SKM-1 (cell line): ENCODE results near the gene TFPI.
"Not testable (repeated sequence)": the region's sequence is repeated elsewhere in the genome, so short reads cannot be mapped to it uniquely, and the experiment has no call there.

Source experiments
- DNase-seq: peaks from one replicate; lab custom pipeline; 2025; ENCODE audit not compliant: unreplicated experiment; lab: John Stamatoyannopoulos, UW

The TFPI gene

DNA sequence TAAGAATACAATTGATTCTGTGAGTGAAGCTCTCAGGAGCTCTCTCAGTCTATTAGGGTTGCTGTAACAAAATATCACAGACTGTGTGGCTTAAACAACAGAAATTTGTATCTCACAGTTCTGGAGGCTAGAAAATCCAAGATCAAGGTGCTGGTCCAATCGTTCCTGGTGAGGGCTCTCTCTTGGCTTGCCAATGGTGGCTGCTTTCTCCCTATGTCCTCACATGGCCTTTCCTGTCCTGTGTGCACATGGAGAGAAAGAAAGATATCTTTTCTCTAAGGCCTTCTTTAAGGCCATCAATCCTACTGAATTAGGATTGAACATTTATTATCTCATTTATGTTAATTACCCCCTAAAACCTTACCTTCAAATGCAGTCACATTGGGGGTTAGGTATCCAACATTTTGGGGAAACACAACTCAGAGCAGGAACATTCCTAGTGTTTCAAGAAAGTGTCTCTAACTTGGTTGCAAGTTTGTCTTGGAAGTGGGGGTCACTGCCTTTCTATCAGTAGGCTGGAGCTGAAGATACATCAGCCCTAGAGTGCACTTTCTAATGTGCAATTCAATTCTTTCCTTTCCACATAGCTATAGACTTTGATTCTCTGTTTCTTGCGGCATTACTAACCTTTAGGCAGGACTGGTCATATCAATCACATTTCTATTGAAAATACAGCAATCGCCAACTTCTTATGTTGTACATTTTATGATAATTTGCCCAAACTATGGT, 24.8 kb downstream of the TFPI start:
- no peak for DNase-seq

DNA sequence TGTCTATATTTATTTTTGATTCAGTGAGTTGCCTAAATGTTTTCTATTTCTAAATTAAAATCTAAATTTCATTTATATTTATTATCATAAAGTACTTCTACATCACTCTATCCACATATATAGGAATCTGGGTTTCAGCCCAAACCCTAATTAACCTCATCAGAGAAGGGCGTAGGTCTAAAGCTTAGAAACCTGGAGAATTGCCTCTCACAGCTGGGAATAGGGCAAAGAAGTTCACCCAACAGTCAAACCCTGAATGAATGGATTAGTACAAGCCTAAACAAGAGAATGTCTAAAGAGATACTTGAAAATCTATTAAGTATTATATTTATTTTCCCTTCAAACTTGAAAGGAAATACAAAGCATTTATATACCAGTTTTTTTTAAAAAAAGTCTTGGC, 26.2 kb downstream of the TFPI start:
- no peak for DNase-seq

DNA sequence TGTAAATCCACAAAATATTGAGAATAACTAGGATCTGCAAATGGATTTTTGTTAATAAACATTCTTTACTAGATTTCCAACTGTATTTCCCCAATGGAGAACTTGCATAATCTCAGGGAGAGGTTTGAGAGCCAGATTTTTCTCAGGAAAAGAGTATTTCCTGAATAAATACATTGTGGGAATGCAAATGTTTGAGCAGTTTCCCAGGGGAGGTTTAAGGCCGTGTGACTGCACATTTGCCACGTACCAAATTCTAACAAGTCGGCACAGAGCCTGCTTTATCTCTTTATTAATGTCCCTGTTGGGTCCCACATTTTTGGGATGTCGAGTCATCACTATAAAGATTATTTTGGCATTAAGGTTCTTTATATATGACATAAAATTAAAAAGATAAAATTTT, 27.0 kb downstream of the TFPI start:
- no peak for DNase-seq

DNA sequence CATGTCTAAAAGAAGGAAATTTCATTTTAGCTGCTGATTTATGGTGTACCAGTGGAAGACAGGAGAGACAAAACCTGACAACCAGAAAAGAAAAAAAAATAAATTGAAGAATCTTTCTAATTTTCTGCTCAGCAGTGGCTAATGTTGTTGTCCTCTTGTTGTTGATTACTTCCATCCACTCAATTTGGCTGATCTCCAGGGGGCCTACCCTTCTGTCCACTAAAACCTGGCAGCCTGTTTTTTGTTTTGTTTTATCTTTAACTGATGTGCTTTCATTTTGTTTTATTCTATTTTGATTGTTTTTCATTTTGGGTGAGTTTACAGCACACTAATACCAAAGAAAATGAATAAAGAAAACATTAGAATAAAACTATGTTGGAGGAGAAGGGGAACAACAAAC, 27.4 kb downstream of the TFPI start:
- DNase-seq = no peak

DNA sequence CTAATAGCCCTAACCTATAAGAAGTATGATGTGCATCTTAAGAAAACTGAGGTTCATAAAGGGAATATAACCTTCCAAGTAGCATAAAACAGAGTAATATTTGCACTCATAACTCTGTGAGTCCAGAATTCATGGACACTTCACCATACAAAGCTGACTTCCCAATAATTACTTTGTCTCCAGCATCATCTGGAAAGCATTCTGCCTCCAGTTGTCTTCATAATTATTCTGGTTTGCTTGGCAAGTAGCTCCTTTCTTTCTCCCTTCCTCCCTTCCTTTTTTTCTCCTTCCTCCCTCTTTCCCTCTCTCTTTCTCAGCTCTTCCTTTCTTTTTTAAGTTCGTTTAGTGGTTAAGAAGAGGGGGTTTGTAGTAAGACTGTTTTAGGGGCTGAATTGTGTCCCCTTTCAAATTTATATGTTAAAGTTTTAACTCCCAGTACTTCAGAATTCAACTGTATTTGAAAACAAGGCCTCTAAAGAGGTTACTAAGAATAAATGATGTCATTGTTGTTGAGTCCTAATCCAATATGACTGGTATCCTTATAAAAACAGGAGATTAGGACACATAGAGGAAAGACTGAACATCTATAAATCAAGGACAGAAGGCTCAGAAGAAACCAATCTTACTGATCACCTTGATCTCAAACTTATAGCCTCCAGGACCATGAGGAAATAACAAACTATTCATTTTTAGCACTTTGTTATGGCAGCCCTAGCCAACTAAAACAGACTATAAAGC, 28.9 kb downstream of the TFPI start:
- no peak for DNase-seq

DNA sequence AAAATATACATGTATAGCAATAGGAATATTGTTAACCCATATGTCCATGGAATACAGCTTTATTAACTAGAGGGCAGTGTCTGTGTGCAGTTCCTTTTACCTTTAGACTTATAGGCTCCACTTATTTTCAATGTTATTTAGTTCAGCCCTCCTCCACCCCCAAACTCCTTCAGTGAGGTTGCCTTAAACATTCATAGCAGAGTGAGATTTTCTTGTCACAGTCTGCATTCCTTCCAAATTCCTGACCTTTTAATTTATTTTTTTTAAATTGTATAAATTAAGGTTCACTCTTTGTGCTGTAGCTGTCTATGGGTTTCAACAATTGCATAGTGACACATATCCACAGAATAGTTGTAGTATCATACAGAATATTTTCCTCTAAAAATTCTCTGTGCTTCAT, 30.9 kb downstream of the TFPI start:
- no peak for DNase-seq

DNA sequence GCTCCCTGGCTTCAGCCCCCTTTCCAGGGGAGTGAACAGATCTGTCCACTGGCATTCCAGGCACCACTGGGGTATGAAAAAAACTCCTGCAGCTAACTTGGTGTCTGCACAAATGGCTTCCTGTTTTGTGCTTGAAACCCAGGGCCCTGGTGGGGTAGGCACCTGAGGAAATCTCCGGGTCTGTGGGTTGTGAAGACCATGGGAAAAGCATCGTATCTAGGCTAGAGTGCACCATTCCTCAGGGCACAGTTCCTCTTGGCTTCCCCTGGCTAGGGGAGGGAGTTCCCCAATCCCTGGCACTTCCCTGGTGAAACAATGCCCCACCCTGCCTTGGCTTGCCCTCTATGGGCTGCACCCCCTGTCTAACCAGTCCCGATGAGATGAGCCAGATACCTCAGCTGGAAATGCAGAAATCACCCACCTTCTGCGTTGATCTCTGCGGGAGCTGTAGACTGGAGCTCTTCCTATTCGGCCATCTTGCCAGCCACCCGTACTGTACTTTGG, 34.1 kb downstream of the TFPI start:
- no peak for DNase-seq

DNA sequence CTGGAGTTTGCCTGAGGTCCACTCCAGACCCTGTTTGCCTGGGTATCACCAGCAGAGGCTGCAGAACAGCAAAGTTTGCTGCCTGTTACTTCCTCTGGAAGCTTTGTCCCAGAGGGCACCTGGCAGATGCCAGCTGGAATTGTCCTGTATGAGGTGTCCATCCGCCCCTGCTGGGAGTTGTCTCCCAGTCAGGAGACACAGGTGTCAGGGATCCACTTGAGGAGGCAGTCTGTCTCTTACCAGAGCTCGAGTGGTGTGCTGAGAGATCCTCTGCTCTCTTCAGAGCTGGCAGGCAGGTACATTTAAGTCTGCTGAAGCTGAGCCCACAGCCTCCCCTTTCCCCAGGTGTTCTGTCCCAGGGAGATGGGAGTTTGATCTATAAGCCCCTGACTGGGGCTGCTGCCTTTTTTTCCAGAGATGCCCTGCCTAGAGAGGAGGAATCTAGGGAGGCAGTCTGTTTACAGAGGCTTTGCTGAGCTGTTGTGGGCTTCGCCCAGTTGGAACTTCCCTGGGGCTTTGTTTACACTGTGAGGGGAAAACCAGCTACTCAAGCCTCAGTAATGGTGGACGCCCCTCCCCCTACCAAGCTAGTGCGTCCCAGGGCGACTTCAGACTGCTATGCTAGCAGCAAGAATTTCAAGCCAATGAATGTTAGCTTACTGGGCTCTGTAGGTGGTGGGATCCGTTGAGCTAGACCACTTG, 34.7 kb downstream of the TFPI start:
- no peak for DNase-seq

DNA sequence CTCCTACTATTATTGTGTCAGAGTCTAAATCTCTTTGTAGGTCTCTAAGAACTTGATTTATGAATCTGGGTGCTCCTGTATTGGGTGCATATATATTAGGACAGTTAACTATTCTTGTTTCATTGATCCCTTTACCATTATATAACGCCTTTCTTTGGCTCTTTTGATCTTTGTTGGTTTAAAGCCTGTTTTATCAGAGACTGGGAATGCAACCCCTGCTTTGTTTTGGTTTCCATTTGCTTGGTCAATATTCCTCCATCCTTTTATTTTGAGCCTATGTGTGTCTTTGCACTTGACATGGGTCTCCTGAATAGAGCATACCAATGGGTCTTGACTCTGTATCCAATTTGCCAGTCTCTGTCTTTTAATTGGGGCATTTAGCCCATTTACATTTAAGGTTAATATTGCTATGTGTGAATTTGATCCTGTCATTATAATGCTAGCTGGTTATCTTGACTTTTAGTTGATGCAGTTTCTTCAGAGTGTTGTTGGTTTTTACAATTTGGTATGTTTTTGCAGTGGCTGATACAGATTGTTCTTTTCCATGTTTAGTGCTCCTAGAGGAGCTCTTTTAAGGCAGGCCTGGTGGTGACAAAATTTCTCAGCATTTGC, 36.4 kb downstream of the TFPI start:
- DNase-seq = not testable (repeated sequence)

DNA sequence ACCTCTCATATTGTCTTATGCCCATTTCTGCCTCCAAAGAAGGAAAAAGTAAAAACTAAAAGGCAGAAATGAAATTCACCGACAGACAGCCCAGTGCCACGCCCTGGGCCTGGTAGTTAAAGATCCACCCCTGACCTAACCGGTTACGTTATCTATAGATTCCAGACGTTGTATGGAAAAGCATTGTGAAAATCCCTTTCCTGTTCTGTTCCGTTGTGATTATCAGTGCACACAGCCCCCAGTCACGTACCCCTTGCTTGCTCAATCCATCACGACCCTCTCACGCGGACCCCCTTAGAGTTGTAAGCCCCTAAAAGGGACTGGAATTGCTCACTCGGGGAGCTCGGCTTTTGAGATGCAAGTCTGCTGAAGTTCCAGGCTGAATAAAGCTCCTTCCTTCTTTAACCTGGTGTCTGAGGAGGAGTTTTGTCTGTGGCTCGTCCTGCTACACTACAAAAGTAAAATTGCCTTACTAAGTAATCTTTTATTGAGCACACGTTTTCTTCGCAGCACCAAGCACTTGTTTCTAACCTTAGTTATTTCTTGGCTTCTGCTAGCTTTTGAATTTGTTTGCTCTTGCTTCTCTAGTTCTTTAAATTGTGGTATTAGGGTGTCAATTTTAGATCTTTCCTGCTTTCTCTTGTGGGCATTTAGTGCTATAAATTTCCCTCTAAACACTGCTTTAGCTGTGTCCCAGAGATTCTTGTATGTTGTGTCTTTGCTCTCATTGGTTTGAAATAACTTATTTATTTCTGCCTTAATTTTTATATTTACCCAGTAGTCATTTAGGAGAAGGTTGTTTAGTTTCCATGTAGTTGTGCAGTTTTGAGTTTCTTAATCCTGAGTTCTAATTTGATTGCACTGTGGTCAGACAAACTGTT, 37.4 kb downstream of the TFPI start:
- DNase-seq = not testable (repeated sequence)

DNA sequence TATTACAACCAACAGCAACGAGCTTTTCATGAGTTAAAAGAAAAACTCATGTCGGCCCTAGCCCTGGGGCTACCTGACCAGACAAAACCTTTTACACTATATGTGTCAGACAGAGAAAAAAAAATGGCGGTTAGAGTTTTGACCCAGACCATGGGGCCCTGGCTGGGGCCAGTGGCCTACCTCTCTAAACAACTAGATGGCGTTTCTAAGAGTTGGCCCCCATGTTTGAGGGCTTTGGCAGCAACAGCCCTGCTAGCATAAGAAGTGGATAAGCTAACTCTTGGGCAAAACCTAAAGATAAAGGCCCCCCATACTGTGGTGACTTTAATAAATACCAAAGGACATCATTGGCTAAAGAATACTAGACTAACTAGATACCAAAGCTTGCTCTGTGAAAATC, 39.3 kb downstream of the TFPI start:
- DNase-seq = no peak

DNA sequence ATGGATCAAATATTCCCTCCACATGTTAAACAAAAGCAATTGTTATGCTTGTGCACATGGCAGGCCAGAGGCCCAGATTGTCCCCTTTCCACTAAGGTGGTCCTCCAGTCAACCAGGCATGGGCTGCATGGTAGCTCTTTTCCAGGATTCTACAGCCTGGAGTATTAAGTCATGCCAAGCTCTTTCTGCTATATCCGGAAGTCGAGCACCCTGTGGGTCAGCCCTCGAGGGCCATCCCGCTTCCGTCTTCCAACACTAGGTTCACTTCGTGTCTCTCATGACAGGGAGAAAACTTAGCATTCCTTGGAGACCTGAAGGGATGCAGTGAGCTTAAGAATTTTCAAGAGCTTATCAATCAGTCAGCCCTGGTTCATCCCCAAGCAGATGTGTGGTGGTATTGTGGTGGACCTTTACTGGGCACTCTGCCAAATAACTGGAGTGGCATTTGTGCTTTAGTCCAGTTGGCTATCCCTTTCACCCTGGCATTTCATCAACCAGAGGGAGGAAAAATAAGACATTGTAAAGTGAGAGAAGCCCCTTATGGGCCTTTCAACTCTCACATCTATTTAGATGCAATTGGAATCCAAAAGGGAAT, 39.9 kb downstream of the TFPI start:
- DNase-seq = not testable (repeated sequence)

DNA sequence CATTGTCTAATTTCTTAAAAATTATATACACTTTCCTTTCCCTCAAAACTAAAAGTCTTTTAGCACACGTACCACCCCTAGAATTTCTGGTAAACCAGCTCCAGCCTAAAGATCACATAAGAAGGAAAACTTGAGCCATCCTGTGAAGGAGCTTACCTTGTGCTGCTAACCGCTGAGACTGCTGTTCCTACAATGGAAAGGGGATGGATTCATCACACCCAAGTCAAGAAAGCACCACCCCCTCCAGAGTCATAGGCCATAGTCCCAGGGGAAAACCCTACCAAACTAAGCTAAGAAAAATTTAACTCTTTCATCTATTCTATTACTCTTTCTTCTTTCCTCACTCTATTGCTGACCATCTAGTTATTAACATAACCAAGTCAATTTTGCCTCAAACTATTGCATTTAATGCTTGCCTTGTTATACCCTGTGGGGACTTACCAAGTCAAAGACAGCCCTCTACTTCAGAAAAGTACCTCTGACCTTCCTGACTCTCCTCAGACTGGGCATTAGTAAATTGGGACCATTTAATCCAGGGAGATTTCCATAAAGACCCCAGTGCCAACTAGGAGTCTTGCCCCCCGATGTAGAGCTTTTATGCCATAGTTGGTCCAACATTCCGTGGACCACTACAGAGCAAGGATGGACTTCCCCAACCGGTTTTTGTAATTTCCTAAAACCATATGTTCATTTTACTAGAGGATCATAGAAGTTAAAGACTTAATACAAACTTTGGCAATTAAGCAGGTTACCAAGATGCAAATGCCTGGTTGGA, 40.6 kb downstream of the TFPI start:
- DNase-seq = not testable (repeated sequence)

DNA sequence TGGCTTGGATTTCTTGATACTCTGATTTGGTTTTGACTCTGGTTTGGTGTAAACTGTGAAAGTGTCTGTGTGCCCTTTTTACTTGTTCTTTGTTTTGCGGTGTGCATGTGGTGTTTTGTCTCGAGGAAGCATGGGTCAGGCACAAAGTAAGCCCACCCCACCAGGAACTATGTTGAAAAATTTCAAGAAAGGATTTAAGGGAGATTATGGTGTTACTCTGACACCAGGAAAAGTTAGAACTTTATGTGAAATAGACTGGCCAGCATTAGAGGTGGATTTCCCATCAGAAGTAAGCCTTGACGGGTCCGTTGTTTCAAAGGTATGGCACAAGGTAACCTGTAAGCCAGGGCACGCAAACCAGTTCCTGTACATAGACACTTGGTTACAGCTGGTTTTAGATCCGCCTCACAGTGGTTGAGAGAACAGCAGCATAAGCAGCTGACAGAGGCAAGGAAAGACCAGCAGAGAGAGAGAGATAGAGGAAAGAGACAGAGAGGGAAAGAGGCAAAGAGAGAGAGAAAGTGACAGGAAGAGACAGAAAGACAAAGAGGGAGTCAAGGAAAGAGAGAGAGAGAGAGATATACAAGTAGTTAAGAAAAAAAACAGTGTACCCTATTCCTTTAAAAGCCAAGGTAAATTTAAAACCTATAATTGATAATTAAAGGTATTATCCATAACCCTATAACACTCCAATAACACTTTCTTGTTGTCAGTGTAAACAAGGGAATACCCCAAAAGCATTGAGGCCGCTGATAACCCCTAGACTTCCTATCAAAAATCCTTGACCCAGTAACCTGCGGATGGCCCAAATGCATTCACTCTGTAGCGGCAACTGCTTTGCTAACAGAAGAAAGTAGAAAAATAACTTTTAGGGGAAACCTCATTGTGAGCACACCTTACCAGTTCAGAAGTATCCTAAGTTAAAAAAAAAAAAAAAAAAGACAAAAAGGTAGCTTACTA, 42.6 kb downstream of the TFPI start:
- no peak for DNase-seq

DNA sequence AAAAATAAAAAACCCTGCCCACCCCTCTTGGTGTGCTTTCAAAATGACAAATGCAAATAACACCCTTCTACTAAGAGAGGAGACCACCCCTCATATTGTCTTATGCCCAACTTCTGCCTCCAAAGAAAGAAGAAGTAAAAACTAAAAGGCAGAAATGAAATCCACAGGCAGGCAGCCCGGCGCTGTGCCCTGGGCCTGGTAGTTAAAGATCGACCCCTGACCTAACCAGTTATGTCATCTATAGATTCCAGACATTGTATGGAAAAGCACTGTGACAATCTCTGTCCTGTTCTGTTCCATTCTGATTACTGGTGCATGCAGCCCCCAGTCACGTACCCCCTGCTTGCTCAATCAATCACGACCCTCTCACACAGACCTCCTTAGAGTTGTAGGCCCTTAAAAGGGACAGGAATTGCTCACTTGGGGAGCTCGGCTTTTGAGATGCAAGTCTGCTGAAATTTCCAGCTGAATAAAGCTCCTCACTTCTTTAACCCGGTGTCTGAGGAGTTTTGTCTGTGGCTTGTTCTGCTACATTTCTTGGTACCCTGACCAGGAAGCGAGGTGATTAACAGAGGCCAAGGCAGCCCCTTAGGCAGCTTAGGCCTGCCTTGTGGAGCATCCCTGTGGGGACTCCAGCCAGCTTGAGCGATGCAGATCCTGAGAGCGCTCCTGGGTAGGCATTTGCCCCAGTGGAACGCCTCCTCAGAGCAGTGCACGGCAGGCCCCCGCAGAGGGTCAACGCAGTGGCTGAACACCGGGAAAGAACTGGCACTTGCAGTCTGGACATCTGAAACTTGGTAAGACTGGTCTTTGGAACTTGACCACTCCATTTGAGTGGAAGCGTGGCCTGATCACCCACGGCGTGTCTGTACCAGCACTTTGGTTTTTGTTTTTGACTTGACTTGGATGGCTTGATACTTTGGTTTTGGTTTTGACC, 43.5 kb downstream of the TFPI start:
- DNase-seq = not testable (repeated sequence)

DNA sequence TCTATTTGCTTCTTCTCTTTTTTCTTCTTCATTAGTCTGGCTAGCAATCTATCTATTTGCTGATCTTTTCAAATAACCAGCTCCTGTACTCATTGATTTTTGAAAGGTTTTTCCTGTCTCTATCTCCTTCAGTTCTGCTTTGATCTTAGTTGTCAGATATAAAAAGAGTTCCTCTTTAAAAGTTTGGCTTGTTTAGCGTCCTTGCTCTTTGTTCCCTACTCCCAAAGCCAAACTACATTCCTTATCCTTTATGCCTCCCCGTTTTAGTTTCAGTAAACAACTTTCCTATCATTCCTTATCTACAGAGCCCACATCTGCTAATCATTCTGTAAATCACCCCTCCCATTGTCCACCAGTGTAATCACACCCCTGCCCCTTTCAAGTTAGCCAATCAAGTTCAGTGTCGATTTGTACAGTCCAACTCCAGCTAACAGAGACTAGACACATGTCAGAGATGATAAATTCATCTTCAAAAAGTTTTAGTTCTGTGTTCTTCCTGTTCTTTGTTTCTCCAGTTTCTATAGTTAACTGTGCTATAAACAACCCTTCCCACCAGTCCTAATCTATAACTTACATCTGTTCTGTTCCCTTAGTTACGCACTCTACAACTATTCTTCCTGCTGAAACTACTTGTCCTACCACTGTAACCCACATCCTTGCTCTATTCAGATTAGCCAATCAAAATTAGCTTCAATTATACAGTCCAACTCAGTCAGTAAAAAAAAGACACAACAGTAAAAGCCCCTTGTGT, 44.4 kb downstream of the TFPI start:
- DNase-seq = no peak
